Skeletal muscle tissue (tissue), 4 donors: ENCODE measurements around the gene NCAPG2. TPM values are rescaled to one million over a fixed set of nuclear protein-coding genes. Genes with fewer than 3 reads are reported as not detected.

Source experiments
- H3K27ac ChIP-seq: one replicate; pipeline ENCODE4 v1.7.0; 2013; ENCODE audit warnings: mild to moderate bottlenecking, low read depth, low read length, inconsistent platforms
- H3K27me3 ChIP-seq, 3 donors: one replicate each; pipeline ENCODE4 v1.7.0; 2013; ENCODE audit warnings: low read length in 3 of 3; ENCODE audit not compliant: control insufficient read depth in 3 of 3, insufficient read depth in 3 of 3
- H3K36me3 ChIP-seq, 3 donors: one replicate each; pipeline ENCODE4 v1.7.0; 2013; ENCODE audit warnings: low read length in 3 of 3; ENCODE audit not compliant: control insufficient read depth in 3 of 3, insufficient read depth in 3 of 3
- H3K4me1 ChIP-seq, 3 donors: one replicate each; pipeline ENCODE4 v1.7.0; 2013; ENCODE audit warnings: low read length in 3 of 3, mild to moderate bottlenecking in 3 of 3; ENCODE audit not compliant: control insufficient read depth in 3 of 3, insufficient read depth in 3 of 3
- H3K4me3 ChIP-seq, 3 donors: one replicate each; pipeline ENCODE4 v1.7.0; 2013; ENCODE audit warnings: low read length in 3 of 3
- H3K9ac ChIP-seq, 3 donors: one replicate each; pipeline ENCODE4 v1.7.0; 2013; ENCODE audit warnings: low read length in 3 of 3, mild to moderate bottlenecking in 3 of 3, moderate library complexity in 2 of 3, low read depth in 1 of 3
- H3K9me3 ChIP-seq, 3 donors: one replicate each; pipeline ENCODE4 v1.7.0; 2013; ENCODE audit warnings: low read length in 3 of 3; ENCODE audit not compliant: control insufficient read depth in 3 of 3
- total RNA-seq: library from RNA; depleted of rRNA; stranded (reverse); fragments of >200 nt; gene quantifications from one replicate; pipeline ENCODE4 v1.2.3, GENCODE V29; 2014
- donor health status: Osteomylitis.

The NCAPG2 gene
- total RNA-seq, 1 donor from 2014 or later: 9.4 TPM

GRCh38 chr7:158620418-158620817, 84.2 kb downstream of the NCAPG2 start:
- Histone ChIP-seq H3K9me3 (no peaks in the 10 kb centered on the region), H3K9ac (no peak overlapping the region), H3K4me3 (no peak overlapping the region), H3K36me3 (no peaks in the 10 kb centered on the region), H3K4me1 (no peaks in the 10 kb centered on the region), H3K27ac (no peak overlapping the region), H3K27me3 (no peaks in the 10 kb centered on the region)

DNA sequence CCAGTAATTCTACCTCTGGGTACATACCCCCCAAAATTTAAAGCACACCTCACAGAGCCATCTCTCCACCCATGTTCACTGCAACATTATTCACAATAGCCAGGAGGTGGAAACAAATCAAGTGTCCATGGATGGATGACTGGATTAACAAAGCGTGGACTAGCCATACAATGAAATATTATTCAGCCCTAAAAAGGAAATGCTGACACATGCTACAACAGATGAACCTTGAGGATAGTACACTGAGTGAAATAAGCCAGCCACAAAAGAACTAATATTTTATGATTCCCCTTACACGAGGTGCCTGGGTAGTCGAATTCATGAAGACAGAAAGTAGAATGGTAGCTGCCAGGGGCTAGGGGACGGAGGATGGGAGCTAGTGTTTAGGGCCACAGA, 85.9 kb downstream of the NCAPG2 start:
- H3K4me3 ChIP-seq: no peak overlapping the region
- no peaks in the 10 kb centered on the region for H3K36me3 ChIP-seq
- H3K4me1 ChIP-seq: no peaks in the 10 kb centered on the region
- no peaks in the 10 kb centered on the region for H3K9me3 ChIP-seq
- no peak overlapping the region for H3K9ac ChIP-seq
- H3K27me3 ChIP-seq: no peaks in the 10 kb centered on the region
- H3K27ac ChIP-seq: no peak overlapping the region

- H3K36me3 ChIP-seq: no peaks in the 10 kb centered on the region
- H3K4me3 ChIP-seq: no peak overlapping the region
- no peak overlapping the region for H3K9ac ChIP-seq
- H3K9me3 ChIP-seq: no peaks in the 10 kb centered on the region
- no peaks in the 10 kb centered on the region for H3K4me1 ChIP-seq
- H3K27me3 ChIP-seq: no peaks in the 10 kb centered on the region
- H3K27ac ChIP-seq: no peak overlapping the region
Measured at GRCh38 chr7:158617737-158618128, 86.9 kb downstream of the NCAPG2 start.

DNA sequence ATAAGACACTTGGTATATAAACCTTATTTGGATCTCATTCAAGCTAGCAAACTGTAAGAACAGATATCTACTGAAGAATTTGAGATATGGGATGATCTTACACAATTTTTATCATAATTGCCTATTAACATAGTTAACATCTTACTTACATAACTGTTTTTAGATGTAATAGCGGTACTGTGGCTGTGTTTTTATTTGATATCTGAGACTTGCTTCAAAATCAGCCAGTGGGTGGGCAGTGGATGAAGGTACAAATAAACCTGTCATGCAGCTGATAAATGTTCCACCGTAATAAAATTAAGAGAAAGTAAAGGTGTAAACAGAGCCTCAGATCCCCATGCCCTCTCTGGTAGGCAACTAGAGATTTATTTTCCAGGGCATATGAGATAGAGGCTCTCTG, 88.6 kb downstream of the NCAPG2 start:
- Histone ChIP-seq H3K27ac (no peak overlapping the region), H3K36me3 (no peaks in the 10 kb centered on the region), H3K4me3 (no peak overlapping the region), H3K4me1 (no peaks in the 10 kb centered on the region), H3K27me3 (no peaks in the 10 kb centered on the region), H3K9me3 (no peaks in the 10 kb centered on the region), H3K9ac (no peak overlapping the region)

DNA sequence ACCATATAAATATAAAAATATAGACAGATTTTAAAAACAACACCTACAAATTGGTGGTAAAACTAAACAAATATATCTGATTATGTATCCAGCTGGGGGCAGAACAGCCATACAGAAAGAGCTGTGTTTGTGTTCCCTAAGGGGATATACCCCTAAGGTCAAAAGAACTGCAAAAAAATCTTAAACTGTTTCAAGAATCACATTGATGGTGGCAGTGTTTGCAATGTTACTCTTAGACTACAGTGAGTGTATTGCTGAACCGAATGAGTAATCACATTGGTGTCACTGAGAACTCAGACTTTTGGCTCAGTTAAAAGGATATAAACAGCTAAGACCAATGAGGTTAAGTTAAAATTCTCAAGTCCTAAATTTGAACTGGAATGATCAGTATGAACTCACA, 89.9 kb downstream of the NCAPG2 start:
- H3K27me3 ChIP-seq: no peaks in the 10 kb centered on the region
- H3K4me3 ChIP-seq: no peak overlapping the region
- H3K36me3 ChIP-seq: no peaks in the 10 kb centered on the region
- H3K27ac ChIP-seq: no peak overlapping the region
- no peak overlapping the region for H3K9ac ChIP-seq
- H3K4me1 ChIP-seq: no peaks in the 10 kb centered on the region
- H3K9me3 ChIP-seq: no peaks in the 10 kb centered on the region

- no peaks in the 10 kb centered on the region for H3K27me3 ChIP-seq
- no peaks in the 10 kb centered on the region for H3K9me3 ChIP-seq
- H3K36me3 ChIP-seq: no peaks in the 10 kb centered on the region
- H3K27ac ChIP-seq: no peak overlapping the region
- H3K9ac ChIP-seq: no peak overlapping the region
- H3K4me3 ChIP-seq: no peak overlapping the region
- H3K4me1 ChIP-seq: no peaks in the 10 kb centered on the region
Measured at GRCh38 chr7:158613481-158613880, 91.1 kb downstream of the NCAPG2 start.

DNA sequence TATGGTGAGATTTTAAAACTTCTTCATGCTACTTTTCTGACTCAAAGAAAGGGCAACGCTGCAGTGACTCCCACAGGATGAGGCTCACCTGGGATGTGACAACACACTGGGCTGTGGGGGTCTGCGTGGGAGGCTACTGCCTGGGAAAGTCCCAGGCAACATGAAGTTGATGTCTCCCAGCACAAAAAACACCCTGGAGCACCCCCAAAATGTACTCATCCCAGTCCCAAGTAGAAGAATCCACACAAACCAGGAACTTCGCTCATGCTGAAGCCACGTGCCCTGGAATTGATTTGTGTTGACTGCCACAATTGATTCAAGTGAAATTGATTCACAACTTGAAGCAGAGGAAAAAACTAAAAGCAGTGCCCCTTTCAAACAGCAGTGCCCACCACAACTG, 92.1 kb downstream of the NCAPG2 start:
- Histone ChIP-seq H3K4me3 (no peak overlapping the region), H3K9me3 (no peaks in the 10 kb centered on the region), H3K9ac (no peak overlapping the region), H3K4me1 (no peaks in the 10 kb centered on the region), H3K27ac (no peak overlapping the region), H3K36me3 (peaks cover 0 to 2% (median 2%) of the 10 kb centered on the region in 3 donors), H3K27me3 (no peaks in the 10 kb centered on the region)

- no peaks in the 10 kb centered on the region for H3K9me3 ChIP-seq
- no peak overlapping the region for H3K27ac ChIP-seq
Measured at GRCh38 chr7:158611541-158611940, 93.1 kb downstream of the NCAPG2 start.

GRCh38 chr7:158609313-158609974, 95.2 kb downstream of the NCAPG2 start:
- Histone ChIP-seq H3K4me1 (no peaks in the 10 kb centered on the region), H3K36me3 (peaks cover 0 to 3% (median 2%) of the 10 kb centered on the region in 3 donors), H3K27ac (no peak overlapping the region), H3K4me3 (no peak overlapping the region), H3K9ac (no peak overlapping the region), H3K9me3 (no peaks in the 10 kb centered on the region), H3K27me3 (no peaks in the 10 kb centered on the region)

More at GRCh38 chr7:158611541-158611940, 93.1 kb downstream of the NCAPG2 start:
- Histone ChIP-seq H3K4me3 (no peak overlapping the region), H3K9ac (no peak overlapping the region), H3K4me1 (no peaks in the 10 kb centered on the region), H3K27me3 (no peaks in the 10 kb centered on the region), H3K36me3 (peaks cover 0 to 3% (median 2%) of the 10 kb centered on the region in 3 donors)

GRCh38 chr7:158607563-158607962, 97.0 kb downstream of the NCAPG2 start:
- no peak overlapping the region for H3K27ac ChIP-seq
- H3K4me1 ChIP-seq: no peaks in the 10 kb centered on the region
- H3K36me3 ChIP-seq: peaks cover 0 to 3% (median 2%) of the 10 kb centered on the region in 3 donors
- no peaks in the 10 kb centered on the region for H3K9me3 ChIP-seq
- no peak overlapping the region for H3K4me3 ChIP-seq
- H3K9ac ChIP-seq: no peak overlapping the region
- H3K27me3 ChIP-seq: no peaks in the 10 kb centered on the region
